Astrocyte (in vitro differentiated cells and primary cell): ENCODE data around the gene MRAP. TPM values are rescaled to one million over a fixed set of nuclear protein-coding genes. Genes with fewer than 3 reads are reported as not detected.

Source experiments
- DNase-seq: peaks from one replicate; pipeline ENCODE4 v3.0.0-alpha.2; 2010; ENCODE audit warnings: low read depth
- FAIRE-seq: peaks from 2 replicates; lab custom pipeline; 2011; peaks lifted over from hg19 to GRCh38; lab: Jason Lieb, UNC
- H2AFZ ChIP-seq: 2 replicates; pipeline ENCODE4 v1.6.0; 2012; ENCODE audit warnings: low read depth, low read length, inconsistent platforms
- H3K27ac ChIP-seq: 2 replicates; pipeline ENCODE4 v1.5.1; 2011; ENCODE audit warnings: low read depth, low read length, inconsistent platforms
- H3K27me3 ChIP-seq: 2 replicates; pipeline ENCODE4 v1.6.0; 2011; ENCODE audit warnings: low read length, inconsistent platforms; ENCODE audit not compliant: insufficient read depth
- H3K36me3 ChIP-seq: 2 replicates; pipeline ENCODE4 v1.5.1; 2011; ENCODE audit warnings: low read length, inconsistent platforms; ENCODE audit not compliant: insufficient read depth
- H3K4me1 ChIP-seq: 2 replicates; pipeline ENCODE4 v1.5.1; 2011; ENCODE audit warnings: low read length, inconsistent platforms; ENCODE audit not compliant: insufficient read depth
- H3K4me2 ChIP-seq: 2 replicates; pipeline ENCODE4 v1.6.0; 2012; ENCODE audit warnings: low read length, inconsistent platforms
- H3K4me3 ChIP-seq: 2 replicates; pipeline ENCODE4 v1.5.1; 2011; ENCODE audit warnings: low read depth, mild to moderate bottlenecking, low read length, inconsistent platforms; ENCODE audit not compliant: insufficient read depth
- H3K79me2 ChIP-seq: 2 replicates; pipeline ENCODE4 v1.6.0; 2012; ENCODE audit warnings: mild to moderate bottlenecking, low read length, inconsistent platforms; ENCODE audit not compliant: insufficient read depth
- H3K9ac ChIP-seq: 2 replicates; pipeline ENCODE4 v1.6.0; 2012; ENCODE audit warnings: mild to moderate bottlenecking, low read length, inconsistent platforms
- H3K9me3 ChIP-seq: 2 replicates; pipeline ENCODE4 v1.5.1; 2012; ENCODE audit warnings: low read depth, mild to moderate bottlenecking, low read length, inconsistent platforms; ENCODE audit not compliant: insufficient read depth
- H4K20me1 ChIP-seq: 2 replicates; pipeline ENCODE4 v1.6.0; 2012; ENCODE audit warnings: low read length, inconsistent platforms; ENCODE audit not compliant: insufficient read depth
- H3K27ac Mint-ChIP-seq: one replicate; pipeline ENCODE4 v1.8.0; 2021; ENCODE audit warnings: mild to moderate bottlenecking, mixed read lengths; ENCODE audit not compliant: unreplicated experiment
- H3K27me3 Mint-ChIP-seq: one replicate; pipeline ENCODE4 v1.8.0; 2021; ENCODE audit warnings: low read depth, mixed read lengths; ENCODE audit not compliant: unreplicated experiment
- H3K36me3 Mint-ChIP-seq: one replicate; pipeline ENCODE4 v1.8.0; 2021; ENCODE audit warnings: low read depth, mixed read lengths; ENCODE audit not compliant: unreplicated experiment
- H3K4me1 Mint-ChIP-seq: one replicate; pipeline ENCODE4 v1.8.0; 2021; ENCODE audit warnings: low read depth, mixed read lengths; ENCODE audit not compliant: unreplicated experiment
- H3K4me3 Mint-ChIP-seq: one replicate; pipeline ENCODE4 v1.8.0; 2021; ENCODE audit warnings: mild to moderate bottlenecking, moderate library complexity, mixed read lengths; ENCODE audit not compliant: unreplicated experiment
- H3K9me3 Mint-ChIP-seq: one replicate; pipeline ENCODE4 v1.8.0; 2021; ENCODE audit warnings: mild to moderate bottlenecking, mixed read lengths; ENCODE audit not compliant: unreplicated experiment
- EZH2 ChIP-seq: IDR thresholded peaks from 2 replicates; pipeline ENCODE4 v1.6.1; 2012; ENCODE audit warnings: mild to moderate bottlenecking, low read length, inconsistent platforms; ENCODE audit not compliant: insufficient read depth
- total RNA-seq: library from RNA; stranded (reverse); gene quantifications from 2 replicates; pipeline ENCODE4 v1.2.1, GENCODE V29; 2021
- TF ChIP-seq, protein P1 (sequence below): IDR thresholded peaks from 2 replicates; pipeline ENCODE4 v1.5.1; 2011; ENCODE audit warnings: low read depth, mild to moderate bottlenecking, inconsistent platforms, low read length, moderate library complexity; ENCODE audit not compliant: insufficient read depth

MRAP gene
- total RNA-seq, 1 donor from 2014 or later, result not detected

DNA sequence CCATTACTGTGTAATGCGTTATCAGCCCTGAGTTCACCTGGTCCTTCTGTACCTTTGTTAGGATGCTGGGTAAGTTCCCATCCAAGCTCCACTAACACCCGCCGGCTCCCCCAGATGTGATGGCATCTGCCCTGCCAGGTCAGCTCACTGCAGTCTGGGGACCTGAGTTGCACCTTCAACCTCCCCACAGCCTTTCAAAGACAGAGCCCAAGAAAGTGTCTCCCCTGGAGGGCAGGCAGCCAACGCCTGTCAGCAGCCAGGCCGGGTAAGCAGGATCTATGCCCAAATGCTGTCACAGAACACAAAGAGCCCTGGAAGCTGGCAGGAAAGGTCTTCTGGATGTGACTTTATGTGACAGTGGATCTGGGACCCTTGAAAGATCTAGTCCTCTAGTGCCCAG, 13.7 kb downstream of the MRAP start:
- peaks cover 6% of the 10 kb centered on the region for H3K79me2 ChIP-seq
- peaks cover 21% of the 10 kb centered on the region for H3K36me3 ChIP-seq
- no peak overlapping the region for H3K4me2 ChIP-seq
- Mint-ChIP-seq H3K27me3 (no peaks in the 10 kb centered on the region), H3K4me3 (no peak overlapping the region), H3K4me1 (peaks cover 4% of the 10 kb centered on the region), H3K27ac (no peak overlapping the region), H3K9me3 (no peaks in the 10 kb centered on the region), H3K36me3 (peaks cover 16% of the 10 kb centered on the region)
- no peaks in the 10 kb centered on the region for H3K9me3 ChIP-seq
- H3K27me3 ChIP-seq, result no peaks in the 10 kb centered on the region
- H3K4me3 ChIP-seq, result no peak overlapping the region
- TF ChIP-seq, protein P1, sequence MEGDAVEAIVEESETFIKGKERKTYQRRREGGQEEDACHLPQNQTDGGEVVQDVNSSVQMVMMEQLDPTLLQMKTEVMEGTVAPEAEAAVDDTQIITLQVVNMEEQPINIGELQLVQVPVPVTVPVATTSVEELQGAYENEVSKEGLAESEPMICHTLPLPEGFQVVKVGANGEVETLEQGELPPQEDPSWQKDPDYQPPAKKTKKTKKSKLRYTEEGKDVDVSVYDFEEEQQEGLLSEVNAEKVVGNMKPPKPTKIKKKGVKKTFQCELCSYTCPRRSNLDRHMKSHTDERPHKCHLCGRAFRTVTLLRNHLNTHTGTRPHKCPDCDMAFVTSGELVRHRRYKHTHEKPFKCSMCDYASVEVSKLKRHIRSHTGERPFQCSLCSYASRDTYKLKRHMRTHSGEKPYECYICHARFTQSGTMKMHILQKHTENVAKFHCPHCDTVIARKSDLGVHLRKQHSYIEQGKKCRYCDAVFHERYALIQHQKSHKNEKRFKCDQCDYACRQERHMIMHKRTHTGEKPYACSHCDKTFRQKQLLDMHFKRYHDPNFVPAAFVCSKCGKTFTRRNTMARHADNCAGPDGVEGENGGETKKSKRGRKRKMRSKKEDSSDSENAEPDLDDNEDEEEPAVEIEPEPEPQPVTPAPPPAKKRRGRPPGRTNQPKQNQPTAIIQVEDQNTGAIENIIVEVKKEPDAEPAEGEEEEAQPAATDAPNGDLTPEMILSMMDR, result no peak
- H3K4me1 ChIP-seq, result peaks cover 6% of the 10 kb centered on the region
- no peak overlapping the region for H3K9ac ChIP-seq
- DNase-seq (no peak), FAIRE-seq (no peak)
- no peak overlapping the region for H3K27ac ChIP-seq
- peaks cover 45% of the 10 kb centered on the region for H4K20me1 ChIP-seq
- H2AFZ ChIP-seq, result no peak overlapping the region

GRCh38 chr21:32312976-32313375, 14.3 kb downstream of the MRAP start:
- H3K4me1 ChIP-seq, result peaks cover 6% of the 10 kb centered on the region
- H3K36me3 ChIP-seq, result peaks cover 27% of the 10 kb centered on the region
- Mint-ChIP-seq H3K27me3 (no peaks in the 10 kb centered on the region), H3K4me1 (peaks cover 4% of the 10 kb centered on the region), H3K27ac (no peak overlapping the region), H3K4me3 (no peak overlapping the region), H3K36me3 (peaks cover 16% of the 10 kb centered on the region), H3K9me3 (no peaks in the 10 kb centered on the region)
- no peak overlapping the region for H3K4me2 ChIP-seq
- TF ChIP-seq, protein P1, result no peak
- H3K9ac ChIP-seq, result no peak overlapping the region
- H3K9me3 ChIP-seq, result no peaks in the 10 kb centered on the region
- H2AFZ ChIP-seq, result no peak overlapping the region
- FAIRE-seq (no peak), DNase-seq (no peak)
- peaks cover 47% of the 10 kb centered on the region for H4K20me1 ChIP-seq
- no peak overlapping the region for H3K4me3 ChIP-seq
- peaks cover 6% of the 10 kb centered on the region for H3K79me2 ChIP-seq
- H3K27me3 ChIP-seq, result no peaks in the 10 kb centered on the region
- H3K27ac ChIP-seq, result no peak overlapping the region

GRCh38 chr21:32314806-32315205, 16.2 kb downstream of the MRAP start:
- Mint-ChIP-seq H3K4me1 (peaks cover 4% of the 10 kb centered on the region), H3K36me3 (peaks cover 16% of the 10 kb centered on the region), H3K4me3 (no peak overlapping the region), H3K9me3 (no peaks in the 10 kb centered on the region), H3K27ac (no peak overlapping the region), H3K27me3 (no peaks in the 10 kb centered on the region)
- FAIRE-seq (no peak), DNase-seq (no peak)
- H3K36me3 ChIP-seq, result peaks cover 41% of the 10 kb centered on the region
- H3K9ac ChIP-seq, result no peak overlapping the region
- TF ChIP-seq, protein P1, result no peak
- no peak for TF ChIP-seq EZH2
- H3K9me3 ChIP-seq, result no peaks in the 10 kb centered on the region
- H3K4me2 ChIP-seq, result no peak overlapping the region
- peaks cover 6% of the 10 kb centered on the region for H3K79me2 ChIP-seq
- no peaks in the 10 kb centered on the region for H3K27me3 ChIP-seq
- peaks cover 39% of the 10 kb centered on the region for H4K20me1 ChIP-seq
- H2AFZ ChIP-seq, result no peak overlapping the region
- H3K27ac ChIP-seq, result no peak overlapping the region
- no peak overlapping the region for H3K4me3 ChIP-seq
- H3K4me1 ChIP-seq, result peaks cover 6% of the 10 kb centered on the region
